GM19193 (cell line): ENCODE results near the gene MYLK.

Source experiments
- POLR2A ChIP-seq: IDR thresholded peaks from 4 replicates; pipeline ENCODE4 v1.6.1; 2011; ENCODE audit not compliant: insufficient read depth, insufficient read length; ENCODE audit errors: extremely low read depth

MYLK gene

DNA sequence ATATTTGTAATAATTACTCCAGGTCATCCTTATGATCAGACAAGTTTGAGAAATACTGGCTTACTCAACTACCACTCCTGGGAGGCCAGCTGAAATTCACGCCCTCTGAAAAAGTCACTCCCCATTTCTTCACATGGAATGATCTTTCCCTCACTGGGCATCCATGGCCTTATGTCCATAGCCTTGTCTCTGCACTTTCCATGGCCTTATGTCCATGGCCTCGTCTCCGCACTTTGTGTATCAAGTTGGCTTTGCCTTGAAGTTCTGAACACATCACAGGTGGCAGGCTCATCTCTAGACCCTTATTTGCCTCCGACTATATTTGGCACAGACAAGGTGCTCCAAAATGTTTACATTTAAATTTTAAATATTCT lies 241.2 kb downstream of the MYLK start:
- TF ChIP-seq POLR2A: no peak

DNA sequence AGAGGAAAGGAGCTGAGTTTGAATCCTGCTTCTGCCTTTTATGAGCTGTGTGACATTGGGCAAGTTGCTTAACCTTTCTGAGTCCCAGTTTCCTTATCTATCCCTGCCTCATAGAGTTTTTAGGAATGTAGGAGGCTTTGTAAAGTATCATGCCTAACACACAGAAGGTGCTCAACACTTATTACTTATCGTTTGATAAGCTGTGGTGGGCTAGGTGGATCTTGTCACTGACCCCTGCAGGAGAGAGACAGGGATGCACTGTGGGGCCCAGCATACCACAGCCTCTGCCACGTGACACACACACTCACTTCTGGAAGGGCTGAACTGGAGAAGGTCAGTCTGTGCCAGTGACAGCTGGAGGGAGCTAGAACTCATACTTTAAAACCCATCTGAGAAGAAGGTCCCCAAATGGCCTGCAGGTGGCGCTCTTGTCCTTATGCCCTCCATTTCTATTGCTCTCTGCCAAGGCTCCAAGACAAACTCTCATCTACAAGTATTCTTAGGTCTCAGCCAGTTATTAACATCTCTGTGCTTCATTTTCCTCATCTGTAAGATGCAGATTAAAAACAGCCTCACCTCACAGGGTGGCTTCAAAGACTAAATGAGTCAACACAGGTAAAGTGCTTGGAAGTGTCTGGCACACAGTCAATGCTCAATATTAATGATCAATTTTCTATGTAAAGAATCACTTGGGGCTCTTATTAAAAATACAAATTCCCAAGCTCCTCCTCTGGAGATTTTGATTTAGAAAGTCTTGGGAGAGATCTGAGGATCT lies 241.8 kb downstream of the MYLK start:
- no peak for TF ChIP-seq POLR2A

DNA sequence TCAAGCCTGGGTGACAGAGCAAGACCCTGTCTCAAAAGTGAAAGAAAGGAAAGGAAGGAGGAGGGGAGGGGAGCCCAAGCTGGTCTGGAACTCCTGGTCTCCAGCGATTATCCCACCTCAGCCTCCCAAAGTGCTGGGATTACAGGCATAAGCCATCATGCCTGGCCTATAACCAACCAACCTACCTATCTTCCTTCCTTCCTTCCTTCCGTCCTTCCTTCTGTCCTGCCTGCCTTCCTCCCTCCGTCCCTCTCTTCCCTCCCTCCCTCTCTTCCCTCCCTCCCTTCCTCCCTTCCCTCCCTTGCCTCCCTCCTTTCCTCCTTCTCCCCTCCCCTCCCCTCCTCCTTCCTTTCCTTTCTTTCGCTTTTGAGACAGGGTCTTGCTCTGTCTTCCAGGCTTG lies 242.6 kb downstream of the MYLK start:
- TF ChIP-seq POLR2A: no peak

DNA sequence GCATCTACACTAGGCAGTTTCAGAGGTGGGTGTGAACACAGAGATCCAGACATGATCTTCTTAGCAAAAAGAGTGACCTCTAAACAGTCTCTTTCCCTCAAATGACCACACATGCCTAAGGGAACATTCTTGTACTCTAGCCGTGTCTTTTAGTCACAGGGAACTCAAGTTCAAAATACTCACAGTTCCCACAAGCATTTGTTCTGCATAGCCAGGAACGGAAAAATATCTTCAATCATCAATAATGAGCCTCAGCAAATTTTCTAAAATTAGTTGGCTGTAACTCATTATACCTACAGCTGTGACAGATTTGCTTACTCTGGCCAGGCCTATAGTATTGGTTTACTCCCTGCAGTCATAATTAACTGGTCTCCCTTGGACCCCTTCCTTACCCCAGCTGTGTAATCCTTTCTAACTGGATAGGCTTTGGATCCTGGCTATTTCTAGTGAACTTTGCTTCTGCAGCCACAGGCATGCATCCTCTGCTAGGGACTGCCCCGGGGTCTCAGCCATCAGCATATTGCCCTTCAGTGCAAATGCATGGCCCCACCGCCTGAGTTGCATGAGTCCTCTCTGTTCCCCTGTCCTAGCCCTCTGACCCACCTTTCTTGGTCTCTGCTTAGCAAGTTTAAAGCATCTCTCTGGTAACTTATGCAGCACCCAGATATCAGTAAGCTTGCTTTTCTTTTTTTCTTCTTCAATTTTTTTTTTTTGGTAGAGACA lies 243.2 kb downstream of the MYLK start:
- TF ChIP-seq POLR2A: no peak

DNA sequence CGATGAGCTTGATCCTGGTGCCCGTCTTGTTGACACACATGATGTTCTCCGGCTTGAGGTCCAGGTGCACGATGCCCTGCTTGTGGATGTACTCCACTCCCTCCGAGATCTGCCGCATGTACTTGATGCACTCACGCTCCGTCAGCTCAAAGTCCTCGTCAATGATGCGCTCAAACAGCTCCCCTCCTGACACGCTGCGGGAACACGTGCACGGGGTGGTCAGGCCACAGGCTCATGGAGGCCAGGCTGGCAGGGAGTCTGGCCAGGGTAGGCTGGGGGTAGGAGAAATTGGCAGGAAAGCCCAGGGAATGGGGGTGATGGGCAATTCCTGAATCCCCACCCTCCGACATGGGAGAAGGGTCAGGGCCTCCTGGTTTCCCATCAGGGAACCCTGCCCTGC lies 243.8 kb downstream of the MYLK start:
- TF ChIP-seq POLR2A: no peak

DNA sequence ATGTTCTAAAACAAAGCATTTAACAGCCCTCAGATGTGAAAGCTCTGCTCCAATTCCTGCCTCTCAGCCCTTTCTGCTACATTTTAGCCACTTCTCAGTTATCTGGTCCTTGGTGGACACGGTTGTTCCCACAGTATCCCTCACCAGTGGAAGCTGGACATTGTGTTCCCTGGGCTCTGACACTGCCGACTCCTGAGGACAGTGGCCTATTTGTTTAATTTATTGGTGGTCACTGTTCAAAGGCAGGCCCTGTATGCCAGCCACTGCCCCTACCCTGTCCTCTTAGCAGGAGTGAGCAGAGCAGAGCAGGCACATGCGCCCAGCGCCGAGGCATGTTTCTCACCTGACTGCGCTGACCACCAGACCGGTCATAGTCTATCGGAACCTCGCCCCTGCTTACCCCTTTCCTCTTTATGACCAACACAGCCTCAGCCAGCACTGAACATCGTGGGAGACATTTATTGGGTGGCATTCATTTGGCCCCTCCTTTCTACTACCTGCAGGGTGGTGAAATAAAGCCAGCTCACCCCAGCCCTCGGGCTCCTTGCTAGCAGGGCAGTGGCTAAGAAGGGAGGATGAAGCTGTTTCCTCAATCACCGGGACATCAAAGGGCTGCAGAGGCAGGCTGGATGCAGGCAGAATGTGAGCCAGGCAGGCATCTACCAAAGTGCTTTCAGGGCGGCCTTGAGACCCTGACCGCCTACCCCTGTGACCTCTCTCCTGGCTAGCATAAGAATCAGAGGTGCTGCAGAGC lies 245.0 kb downstream of the MYLK start:
- no peak for TF ChIP-seq POLR2A

DNA sequence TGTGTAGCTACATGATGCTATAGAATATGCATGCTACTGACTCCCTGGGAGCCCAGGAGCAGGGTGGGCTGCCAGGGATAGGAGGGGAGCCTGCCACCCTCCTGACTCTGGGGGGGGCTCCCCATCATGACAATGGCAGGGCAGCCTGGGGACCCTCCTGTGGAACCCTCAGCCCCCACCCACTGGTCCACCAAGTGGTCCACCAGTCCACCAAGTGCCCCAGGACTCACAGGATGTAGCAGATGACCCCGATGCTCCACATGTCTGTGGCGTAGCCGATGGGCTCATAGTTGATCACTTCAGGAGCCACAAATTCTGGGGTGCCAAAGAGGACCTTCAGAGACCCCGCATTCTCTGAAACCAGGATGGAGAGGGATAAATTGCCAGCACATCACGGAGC lies 246.3 kb downstream of the MYLK start:
- TF ChIP-seq POLR2A: no peak

DNA sequence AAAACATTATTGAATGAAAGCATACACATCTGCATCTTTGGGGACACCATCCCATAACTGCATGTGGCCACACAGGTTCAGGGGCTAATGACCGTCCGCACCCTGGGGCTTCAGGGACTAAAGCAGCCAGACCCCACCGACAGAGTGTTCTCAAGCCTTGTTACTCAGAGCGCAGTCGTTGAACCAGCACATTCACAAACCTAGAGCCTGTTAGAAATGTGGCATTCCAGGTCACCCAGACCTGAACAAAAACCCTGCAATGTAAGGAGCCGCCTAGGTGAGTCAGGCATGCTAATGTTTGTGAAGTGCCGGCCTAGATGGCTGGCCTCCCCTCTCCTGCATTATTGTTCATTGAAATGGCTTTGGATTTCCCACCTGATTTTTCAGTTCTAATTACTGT lies 247.0 kb downstream of the MYLK start:
- no peak for TF ChIP-seq POLR2A

DNA sequence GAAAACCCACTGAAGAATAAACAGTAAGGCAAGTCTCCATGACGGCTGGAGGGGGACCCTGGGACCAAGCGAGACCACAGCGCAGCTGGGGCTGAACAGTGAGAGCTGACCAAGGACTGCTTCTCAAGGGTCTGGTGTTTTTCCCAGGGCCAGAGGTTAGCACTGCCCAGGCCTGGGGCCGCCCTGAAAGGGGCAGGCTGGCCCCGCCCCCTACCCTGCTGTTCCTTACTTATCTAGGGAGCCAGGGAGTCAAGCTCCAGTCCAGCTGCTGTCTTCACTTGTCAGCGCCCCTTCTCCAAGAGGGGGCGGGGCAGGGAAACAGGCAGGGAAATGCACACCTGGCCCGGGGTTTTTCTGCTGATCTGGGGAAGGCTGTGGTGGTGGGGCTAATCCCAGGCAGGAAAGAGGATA lies 247.7 kb downstream of the MYLK start:
- TF ChIP-seq POLR2A: no peak

DNA sequence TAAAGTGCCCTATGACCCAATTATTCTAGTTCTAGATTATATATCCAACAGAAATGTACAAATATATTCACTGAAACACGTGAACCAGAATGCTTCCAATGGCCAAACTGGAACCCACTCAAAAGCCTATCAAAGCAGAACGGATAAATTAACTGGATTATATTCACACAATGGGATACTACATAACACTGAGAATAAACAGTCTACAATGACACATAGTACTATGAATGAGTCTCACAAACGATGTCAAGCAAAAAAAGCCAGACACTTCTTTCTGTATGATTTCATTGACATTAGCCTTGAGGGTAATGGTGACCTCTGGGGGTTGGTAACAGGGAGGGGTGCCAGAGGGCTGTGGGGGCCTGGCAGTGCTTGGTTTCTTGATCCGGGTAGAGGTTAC lies 248.4 kb downstream of the MYLK start:
- no peak for TF ChIP-seq POLR2A

DNA sequence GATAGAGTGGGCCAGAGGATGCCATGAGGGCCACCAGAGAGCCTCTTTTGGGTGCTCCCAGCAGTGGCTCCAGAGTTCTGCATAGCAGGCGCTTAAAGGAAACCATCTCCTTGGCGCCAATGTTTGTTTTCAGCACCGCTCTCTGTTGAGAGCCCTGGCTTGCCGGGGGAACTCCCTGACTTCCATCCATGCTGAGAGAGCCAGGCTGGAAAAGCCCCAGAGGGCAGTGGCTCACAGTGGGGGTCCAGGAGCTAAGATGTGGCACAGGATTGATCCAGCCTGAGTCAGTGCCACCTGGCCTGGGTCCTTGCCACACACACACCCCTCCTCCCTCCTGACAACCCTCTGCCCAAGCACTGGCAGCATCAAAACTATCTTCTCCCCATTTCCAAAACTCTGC lies 248.9 kb downstream of the MYLK start:
- no peak for TF ChIP-seq POLR2A

DNA sequence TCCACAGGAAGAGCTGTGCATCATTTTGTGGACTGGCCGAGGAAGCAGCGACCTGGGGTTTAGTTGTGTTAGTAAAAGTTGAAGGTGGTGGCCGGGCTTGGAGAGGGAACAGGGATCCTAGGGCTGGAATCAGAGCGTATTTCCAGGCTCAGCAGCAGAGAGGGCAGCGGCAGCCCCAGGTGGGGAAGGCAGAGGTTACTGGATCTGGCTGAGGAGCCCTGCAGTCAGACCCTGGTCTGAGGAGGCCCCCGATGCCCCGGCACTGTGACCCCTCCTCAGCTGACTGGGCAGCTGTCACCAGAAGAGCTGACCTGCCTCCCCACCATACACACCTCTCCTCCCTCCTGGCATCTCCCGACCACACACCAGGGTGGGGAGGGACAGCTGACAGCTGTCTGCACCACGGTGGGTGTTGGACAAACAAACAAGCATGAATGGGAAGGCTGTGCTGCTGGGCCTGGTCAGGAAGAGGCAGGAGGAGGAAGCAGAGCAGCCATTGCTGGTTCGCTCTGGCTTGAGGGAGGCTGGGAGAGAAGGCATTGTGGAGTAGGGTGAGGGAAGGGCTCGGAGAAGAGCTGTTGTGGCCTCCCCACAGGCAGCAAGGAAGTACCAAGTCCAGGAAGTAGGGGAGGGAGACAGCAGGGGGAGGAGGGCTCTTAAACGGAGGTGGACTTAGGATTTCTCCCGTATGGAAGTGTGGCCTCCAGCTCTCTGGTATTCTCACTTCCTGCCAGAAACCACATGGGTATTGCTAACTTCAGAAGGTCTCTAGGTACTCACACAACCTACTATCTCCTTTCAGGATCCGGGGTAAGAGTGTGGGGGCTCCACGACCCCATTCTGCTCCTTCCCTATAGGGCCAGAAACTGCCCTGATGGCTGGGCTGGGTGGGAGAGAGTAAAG lies 249.7 kb downstream of the MYLK start:
- TF ChIP-seq POLR2A: no peak

DNA sequence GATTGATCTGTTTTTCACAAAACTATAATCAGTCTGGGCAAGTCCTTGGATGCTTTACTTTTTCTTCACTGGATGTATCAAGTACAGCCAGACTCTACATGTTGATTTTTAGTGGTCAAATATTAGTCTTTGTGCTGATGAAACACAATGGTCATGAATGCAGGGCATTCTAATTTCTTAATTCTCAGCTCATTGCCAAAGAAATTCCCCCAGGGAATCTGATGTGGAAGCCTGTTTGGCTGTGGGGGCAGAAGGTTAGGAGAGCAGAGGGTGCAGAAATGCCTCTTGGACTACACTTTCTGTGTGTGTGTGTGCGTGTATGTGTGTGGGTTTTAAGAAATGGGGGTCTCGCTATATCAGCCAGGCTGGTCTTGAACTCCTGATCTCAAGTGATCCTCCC lies 250.6 kb downstream of the MYLK start:
- TF ChIP-seq POLR2A: no peak

DNA sequence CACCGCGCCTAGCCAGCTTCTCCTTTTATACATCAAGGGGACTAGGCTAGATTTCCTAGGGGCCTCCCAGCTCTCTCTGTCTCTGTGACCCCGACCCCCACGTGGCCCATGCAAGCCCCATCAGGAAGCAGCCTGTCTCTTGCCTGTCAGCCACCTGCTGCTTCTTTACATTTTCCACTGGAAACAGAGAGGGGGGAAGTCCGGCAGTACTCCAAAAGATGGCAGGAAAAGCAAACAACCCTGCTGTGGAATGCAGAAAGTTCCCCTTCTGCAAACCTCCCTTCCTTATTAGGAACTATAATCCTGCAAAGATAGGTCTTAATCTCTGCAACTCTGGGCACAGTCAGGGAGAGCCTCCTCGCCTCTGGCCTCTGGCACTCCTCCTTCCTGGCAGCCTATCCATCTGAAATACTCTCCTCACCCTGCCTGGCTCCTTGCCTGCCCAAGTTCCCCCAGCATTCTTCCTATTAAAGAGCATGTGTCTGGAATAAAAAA lies 251.9 kb downstream of the MYLK start:
- no peak for TF ChIP-seq POLR2A

DNA sequence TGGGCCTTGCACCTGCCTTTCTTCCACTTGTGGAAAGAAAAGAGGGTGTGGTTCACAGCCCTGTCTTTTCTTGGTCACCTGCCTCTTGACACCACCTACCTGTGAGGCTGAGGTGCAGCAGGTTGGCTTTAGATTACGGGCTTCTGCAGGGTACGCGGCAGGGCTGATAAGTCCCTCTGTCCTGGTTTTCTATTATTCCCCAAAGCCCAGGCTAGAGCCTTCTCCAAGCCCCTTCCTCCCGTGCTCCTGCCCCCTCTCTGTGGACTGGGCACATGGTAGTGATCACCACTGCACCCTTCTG lies 254.4 kb downstream of the MYLK start:
- TF ChIP-seq POLR2A: no peak

DNA sequence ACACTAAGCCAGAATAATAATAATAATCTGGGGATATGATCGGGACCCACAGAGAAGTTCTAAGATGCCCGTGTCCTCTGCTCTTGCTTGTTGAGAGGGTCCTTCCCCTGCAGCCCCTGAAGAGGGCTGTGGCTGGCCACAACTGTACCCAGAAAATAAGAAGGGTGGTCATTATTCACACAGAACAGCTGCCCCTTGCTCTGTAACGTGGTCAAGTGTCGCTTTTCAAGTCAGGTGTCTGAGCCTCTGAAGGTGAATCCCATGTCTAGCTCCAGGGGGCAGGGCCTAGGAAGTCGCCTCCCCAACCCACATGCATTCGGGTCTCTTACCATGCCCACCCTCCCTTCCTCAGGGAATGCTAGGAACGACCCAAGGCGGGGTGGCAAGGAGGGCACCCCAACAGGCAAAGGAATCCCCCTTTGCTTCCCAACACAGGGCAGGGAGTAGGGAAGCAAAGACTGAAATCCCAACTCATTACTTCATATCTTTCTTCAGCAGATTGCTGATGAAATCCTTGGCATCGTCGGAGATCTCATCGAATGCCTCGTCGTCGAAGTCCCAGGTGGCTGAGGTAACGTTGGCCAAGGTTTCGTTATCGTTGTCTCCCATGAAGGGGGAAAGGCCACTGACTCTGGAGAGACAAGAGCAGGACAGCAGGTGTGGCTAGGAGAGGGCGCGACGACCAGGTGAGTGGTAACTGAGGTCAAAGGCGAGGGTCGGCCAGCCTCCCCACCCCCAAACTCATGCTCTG lies 255.0 kb downstream of the MYLK start:
- no peak for TF ChIP-seq POLR2A
